IPS-15b (cell line): Measurements from ENCODE around the gene EN2.
"Not testable (repeated sequence)": the region's sequence is repeated elsewhere in the genome, so short reads cannot be mapped to it uniquely, and the experiment has no call there.

Experiments
- H3K27me3 ChIP-seq: one replicate; pipeline ENCODE4 v1.6.1; 2013; ENCODE audit warnings: low read length; ENCODE audit not compliant: control insufficient read depth, insufficient read depth
- H3K36me3 ChIP-seq: one replicate; pipeline ENCODE4 v1.6.1; 2013; ENCODE audit warnings: low read length; ENCODE audit not compliant: control insufficient read depth, insufficient read depth
- H3K4me1 ChIP-seq: one replicate; pipeline ENCODE4 v1.6.1; 2013; ENCODE audit warnings: mild to moderate bottlenecking, low read length; ENCODE audit not compliant: control insufficient read depth, insufficient read depth
- H3K4me3 ChIP-seq: one replicate; pipeline ENCODE4 v1.5.1; 2013; ENCODE audit warnings: low read depth, low read length
- H3K9ac ChIP-seq: one replicate; pipeline ENCODE4 v1.6.1; 2013; ENCODE audit warnings: low read depth, mild to moderate bottlenecking, low read length
- H3K9me3 ChIP-seq: one replicate; pipeline ENCODE4 v1.6.1; 2013; ENCODE audit warnings: mild to moderate bottlenecking, low read length; ENCODE audit not compliant: control insufficient read depth, insufficient read depth

The EN2 gene

GRCh38 chr7:155445606-155446005 is 12.3 kb upstream of the EN2 start:
- H3K9me3 ChIP-seq, H3K36me3 ChIP-seq, H3K4me1 ChIP-seq, H3K9ac ChIP-seq, H3K4me3 ChIP-seq: not testable (repeated sequence)
- peaks cover 91% of the 10 kb centered on the region for H3K27me3 ChIP-seq

- Histone ChIP-seq H3K9ac (no peak overlapping the region), H3K4me1 (no peaks in the 10 kb centered on the region), H3K4me3 (peak overlapping the region; percentile 55), H3K36me3 (no peaks in the 10 kb centered on the region), H3K9me3 (no peaks in the 10 kb centered on the region), H3K27me3 (peaks cover 97% of the 10 kb centered on the region)
Observed at GRCh38 chr7:155447603-155448002, 10.3 kb upstream of the EN2 start.

DNA sequence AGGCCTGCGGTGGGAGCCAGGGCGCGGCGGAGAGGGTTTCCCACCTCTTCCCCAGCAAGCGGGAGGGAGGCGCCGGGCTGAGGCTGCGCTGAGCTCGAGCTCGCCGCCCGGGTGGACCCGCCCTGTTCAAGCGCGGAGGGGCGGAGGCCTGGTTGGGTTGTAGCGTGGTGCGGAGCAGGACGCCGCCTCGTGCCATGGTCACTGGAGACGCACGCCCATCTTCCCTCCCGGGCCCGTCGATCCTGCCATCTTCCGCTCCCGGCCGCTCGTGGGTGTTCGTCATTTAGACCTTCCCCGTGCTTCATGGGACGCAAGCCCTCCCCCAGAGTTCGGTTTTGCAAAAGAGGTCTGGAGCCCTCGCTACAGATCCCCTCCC is 9.3 kb upstream of the EN2 start:
- H3K36me3 ChIP-seq: no peaks in the 10 kb centered on the region
- peaks cover 99% of the 10 kb centered on the region for H3K27me3 ChIP-seq
- no peaks in the 10 kb centered on the region for H3K9me3 ChIP-seq
- H3K9ac ChIP-seq: no peak overlapping the region
- H3K4me3 ChIP-seq: peak overlapping the region; percentile 55
- H3K4me1 ChIP-seq: no peaks in the 10 kb centered on the region

DNA sequence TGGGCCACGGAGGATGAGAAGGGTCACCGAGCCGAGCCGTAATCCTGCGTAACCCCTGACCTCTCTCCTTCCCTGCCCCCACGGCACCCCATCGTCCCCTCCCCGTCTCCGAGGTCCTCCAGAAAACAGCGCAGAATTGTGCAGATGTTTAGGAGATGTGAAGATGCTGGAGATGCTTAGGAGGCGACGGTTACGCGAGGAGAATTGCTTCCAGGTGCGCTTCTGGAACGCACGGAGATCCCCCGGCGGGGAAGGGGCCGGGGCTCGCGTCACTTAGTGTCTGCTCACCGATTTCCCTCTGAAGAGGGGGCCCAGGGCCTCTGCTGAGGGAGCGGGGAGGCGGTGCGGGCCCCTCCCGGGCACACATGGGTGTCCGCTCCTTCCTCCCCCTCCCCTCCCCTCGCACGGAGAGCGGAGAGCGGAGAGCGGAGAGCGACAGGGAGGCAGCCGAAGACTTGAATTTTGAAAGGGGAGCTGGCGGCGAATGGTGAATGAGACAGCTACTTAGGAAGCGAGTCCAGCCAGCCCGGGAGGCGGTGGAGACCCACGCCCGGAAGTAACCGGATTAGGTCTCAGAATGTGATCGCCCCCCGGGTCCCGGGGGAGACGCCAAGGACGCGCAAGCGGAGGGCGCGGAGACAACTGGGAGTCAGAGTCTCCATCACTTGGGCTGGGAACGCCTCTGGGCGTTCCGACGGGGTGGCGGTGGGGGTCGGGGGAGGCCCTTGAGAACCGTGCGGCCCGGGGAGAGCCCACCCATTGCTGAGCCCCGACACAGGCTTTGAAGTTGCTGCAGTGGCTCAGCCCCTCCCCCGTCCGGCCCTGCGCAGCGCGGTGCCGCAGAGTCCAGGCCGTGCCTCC is 8.7 kb upstream of the EN2 start:
- Histone ChIP-seq H3K4me3 (peak overlapping the region; percentile 55), H3K27me3 (peaks cover 98% of the 10 kb centered on the region), H3K9ac (no peak overlapping the region), H3K4me1 (no peaks in the 10 kb centered on the region), H3K9me3 (no peaks in the 10 kb centered on the region), H3K36me3 (no peaks in the 10 kb centered on the region)

DNA sequence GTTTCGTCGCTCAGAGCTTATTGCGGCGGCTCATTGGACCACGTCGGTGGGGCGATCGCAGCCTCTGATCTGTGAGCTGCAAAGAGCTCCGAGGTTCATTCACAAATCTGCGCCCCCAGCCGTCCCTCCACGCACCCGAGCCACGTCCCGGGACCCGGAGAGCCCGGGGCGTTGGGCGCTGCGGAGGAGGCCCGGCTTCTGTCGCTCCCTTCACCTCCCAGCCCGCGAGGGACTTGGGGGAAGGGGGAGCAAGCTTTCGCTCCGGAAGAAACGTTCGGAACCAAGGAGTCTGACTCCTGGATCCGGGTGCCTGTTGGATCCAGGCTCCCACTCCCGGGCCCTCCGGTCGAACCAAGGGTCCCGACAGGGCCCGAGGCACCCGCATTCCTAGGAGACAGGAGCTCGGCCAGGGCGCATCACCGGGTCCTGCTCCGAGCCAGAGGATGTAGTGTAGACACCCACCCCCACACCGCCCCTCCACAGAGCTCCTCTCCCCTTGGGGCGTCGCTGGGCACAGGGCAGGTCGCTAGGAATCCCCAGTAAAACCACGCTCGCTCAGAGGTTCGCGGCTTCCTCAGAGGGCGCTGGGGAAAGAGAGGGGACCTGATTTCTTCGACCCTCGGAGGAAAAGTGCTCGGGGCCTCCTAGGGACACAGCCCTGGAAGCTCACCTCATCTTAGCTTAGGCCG is 7.9 kb upstream of the EN2 start:
- Histone ChIP-seq H3K4me1 (no peaks in the 10 kb centered on the region), H3K9me3 (no peaks in the 10 kb centered on the region), H3K9ac (no peak overlapping the region), H3K36me3 (no peaks in the 10 kb centered on the region), H3K27me3 (peaks cover 98% of the 10 kb centered on the region), H3K4me3 (peak overlapping the region; percentile 55)

DNA sequence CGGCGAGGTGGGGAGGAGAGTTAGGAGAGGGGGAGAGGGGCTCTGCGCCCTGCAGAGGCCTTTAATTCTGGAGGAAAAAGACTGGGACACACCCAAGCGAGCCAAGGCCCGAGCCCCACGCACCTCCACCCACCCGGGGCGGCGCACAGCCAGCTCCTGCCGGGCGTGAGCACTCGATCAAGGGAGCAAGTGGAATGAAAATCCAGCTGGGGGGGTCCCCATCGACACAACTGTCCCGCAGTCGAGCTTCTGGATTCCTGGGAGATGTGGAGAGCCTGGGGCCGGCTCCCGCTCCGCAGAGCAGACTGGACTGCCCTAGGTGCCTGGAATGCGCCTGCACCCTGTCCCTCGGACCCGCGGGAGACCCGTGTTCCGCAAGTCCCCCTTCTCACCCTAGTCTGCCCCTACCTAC is 7.4 kb upstream of the EN2 start:
- Histone ChIP-seq H3K9ac (no peak overlapping the region), H3K4me3 (peak overlapping the region; percentile 55), H3K9me3 (no peaks in the 10 kb centered on the region), H3K36me3 (no peaks in the 10 kb centered on the region), H3K27me3 (peaks cover 98% of the 10 kb centered on the region), H3K4me1 (no peaks in the 10 kb centered on the region)

DNA sequence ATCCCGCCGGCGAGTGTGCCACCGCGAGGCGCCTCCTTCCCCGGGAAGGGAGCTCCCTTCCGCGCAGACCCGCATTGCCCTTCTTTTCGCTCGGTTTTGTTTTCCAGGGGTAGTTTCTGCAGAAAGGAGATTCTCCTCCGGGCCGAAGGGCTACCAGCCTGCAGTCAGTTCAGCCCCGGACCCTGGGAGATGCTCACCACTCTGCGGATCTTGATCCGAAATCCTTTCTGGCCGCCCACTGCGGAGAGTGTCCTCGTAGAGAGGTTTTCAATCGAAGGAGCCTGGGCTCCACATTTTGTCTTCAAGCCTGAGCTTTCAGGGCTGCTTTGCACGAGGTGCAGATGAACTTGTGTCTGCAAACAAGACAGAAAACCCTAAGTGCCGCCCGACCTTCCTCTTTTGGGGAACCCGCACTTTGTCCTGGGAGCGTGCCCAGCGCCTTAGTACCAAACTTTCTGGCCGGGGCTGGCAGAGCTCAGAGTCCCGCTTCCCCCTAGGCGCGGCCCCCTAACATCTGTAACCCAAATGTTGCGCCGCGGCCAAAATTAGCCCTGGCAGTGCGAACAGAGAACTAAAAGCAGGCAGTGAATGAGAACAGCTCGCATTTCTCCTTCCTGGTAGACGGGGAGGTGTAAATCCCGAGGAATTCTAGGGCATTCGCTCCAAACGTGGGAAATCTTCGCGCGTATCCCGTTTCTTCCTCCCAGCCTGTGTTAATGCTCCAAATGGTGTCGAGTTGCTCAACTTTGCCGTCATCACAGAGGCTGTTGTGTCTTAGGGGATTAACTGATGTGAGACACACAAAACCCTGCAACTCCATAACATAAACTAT is 6.7 kb upstream of the EN2 start:
- Histone ChIP-seq H3K4me3 (peak overlapping the region; percentile 55), H3K9ac (no peak overlapping the region), H3K4me1 (no peaks in the 10 kb centered on the region), H3K36me3 (no peaks in the 10 kb centered on the region), H3K9me3 (no peaks in the 10 kb centered on the region), H3K27me3 (peaks cover 98% of the 10 kb centered on the region)

GRCh38 chr7:155451840-155452239 is 6.1 kb upstream of the EN2 start:
- Histone ChIP-seq H3K36me3 (no peaks in the 10 kb centered on the region), H3K27me3 (peaks cover 99% of the 10 kb centered on the region), H3K9ac (no peak overlapping the region), H3K4me1 (no peaks in the 10 kb centered on the region), H3K4me3 (peak overlapping the region; percentile 27), H3K9me3 (no peaks in the 10 kb centered on the region)

- H3K4me1 ChIP-seq: no peaks in the 10 kb centered on the region
- H3K27me3 ChIP-seq: peaks cover 94% of the 10 kb centered on the region
- H3K4me3 ChIP-seq: peak overlapping the region; percentile 18
- no peak overlapping the region for H3K9ac ChIP-seq
- no peaks in the 10 kb centered on the region for H3K36me3 ChIP-seq
- H3K9me3 ChIP-seq: no peaks in the 10 kb centered on the region
Observed at GRCh38 chr7:155452505-155453295, 5.2 kb upstream of the EN2 start.

DNA sequence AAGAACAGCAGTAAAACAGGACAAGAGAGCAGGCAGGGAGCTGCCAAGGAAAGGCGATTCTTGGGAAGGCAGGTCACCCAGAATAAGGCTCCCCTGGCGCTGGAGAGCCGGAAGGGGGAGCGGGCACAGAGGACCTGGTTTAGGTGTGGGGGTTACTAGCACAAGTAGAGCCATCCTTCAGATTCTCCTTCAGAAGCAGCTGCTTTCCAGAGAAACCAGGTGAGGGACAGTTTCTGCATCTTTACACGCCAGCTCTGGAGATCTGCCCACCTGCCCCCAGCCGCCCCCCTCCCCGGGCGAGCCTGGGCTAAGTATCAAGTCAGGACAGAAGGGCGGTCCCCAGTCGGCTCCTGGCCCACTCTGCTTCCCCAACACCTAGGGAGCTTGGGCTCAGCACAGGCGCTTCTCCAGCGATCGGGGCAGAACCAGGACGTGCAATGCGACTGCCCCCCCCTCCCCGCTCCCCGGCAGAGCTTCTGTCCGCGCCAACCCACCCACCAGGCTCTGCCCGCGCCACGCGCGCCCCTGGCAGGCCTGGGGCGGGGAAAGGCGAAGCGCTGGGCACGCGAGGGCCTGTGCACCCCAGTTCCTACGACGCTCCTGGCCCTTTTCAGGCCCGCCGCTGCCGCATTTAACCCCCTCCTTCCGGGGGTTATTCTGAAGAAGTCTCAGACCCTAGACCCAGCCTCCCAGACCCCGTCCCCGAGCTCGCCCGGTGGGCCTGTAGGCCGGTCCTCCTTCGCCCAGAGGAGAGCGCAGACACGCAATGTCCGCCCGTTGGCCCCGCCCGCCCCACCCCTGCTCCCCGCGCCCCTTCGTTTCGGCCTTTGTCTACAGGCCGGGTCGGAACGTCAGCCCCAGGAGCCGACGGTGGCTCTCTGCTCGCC is 4.4 kb upstream of the EN2 start:
- Histone ChIP-seq H3K27me3 (peaks cover 91% of the 10 kb centered on the region), H3K4me3 (peak overlapping the region; percentile 18), H3K9ac (no peak overlapping the region), H3K9me3 (no peaks in the 10 kb centered on the region), H3K4me1 (no peaks in the 10 kb centered on the region), H3K36me3 (no peaks in the 10 kb centered on the region)
